ENCODE data around the gene GPR146. TPM values are rescaled to one million over a fixed set of nuclear protein-coding genes. Genes with fewer than 3 reads are reported as not detected.

GPR146 gene
- total RNA-seq, 4 donors from 2014 or later = 13.6 to 27.9 (median 16.3) TPM

- Histone ChIP-seq H3K9me3 (no peaks in the 10 kb centered on the region), H3K4me3 (peak overlapping the region in 1 of 2 donors; percentile 95), H3K36me3 (peaks cover 0 to 37% of the 10 kb centered on the region in 2 donors), H3K27ac (peak overlapping the region in 3 of 4 donors; percentile 95 to 99 (median 98)), H3K27me3 (no peaks in the 10 kb centered on the region), H3K4me1 (peaks cover 0 to 61% (median 9%) of the 10 kb centered on the region in 3 donors)
- ATAC-seq = no peak
- 66 to 85% methylated on average over 3 to 20 of the region's 20 CpGs for WGBS, 2 donors (ENCODE audit: low coverage in 1 of 2)
- TF ChIP-seq, protein P1, sequence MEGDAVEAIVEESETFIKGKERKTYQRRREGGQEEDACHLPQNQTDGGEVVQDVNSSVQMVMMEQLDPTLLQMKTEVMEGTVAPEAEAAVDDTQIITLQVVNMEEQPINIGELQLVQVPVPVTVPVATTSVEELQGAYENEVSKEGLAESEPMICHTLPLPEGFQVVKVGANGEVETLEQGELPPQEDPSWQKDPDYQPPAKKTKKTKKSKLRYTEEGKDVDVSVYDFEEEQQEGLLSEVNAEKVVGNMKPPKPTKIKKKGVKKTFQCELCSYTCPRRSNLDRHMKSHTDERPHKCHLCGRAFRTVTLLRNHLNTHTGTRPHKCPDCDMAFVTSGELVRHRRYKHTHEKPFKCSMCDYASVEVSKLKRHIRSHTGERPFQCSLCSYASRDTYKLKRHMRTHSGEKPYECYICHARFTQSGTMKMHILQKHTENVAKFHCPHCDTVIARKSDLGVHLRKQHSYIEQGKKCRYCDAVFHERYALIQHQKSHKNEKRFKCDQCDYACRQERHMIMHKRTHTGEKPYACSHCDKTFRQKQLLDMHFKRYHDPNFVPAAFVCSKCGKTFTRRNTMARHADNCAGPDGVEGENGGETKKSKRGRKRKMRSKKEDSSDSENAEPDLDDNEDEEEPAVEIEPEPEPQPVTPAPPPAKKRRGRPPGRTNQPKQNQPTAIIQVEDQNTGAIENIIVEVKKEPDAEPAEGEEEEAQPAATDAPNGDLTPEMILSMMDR (IDR thresholded peaks at IDR 0.05) = no peak
- TF ChIP-seq EP300 (IDR thresholded peaks at IDR 0.05) (no peak), POLR2A (IDR thresholded peaks at IDR 0.05) (no peak), POLR2AphosphoS5 (IDR thresholded peaks at IDR 0.05) (no peak)
Observed at GRCh38 chr7:1026721-1027161, 17.6 kb upstream of the GPR146 start.

GRCh38 chr7:1027242-1028043 lies 16.9 kb upstream of the GPR146 start:
- no peaks in the 10 kb centered on the region for H3K27me3 ChIP-seq
- H3K4me3 ChIP-seq = peak overlapping the region; percentile 53 to 95
- no peak for ATAC-seq
- peaks cover 0 to 61% (median 9%) of the 10 kb centered on the region in 3 donors for H3K4me1 ChIP-seq
- H3K27ac ChIP-seq = peak overlapping the region; percentile 61 to 99 (median 96)
- WGBS, 2 donors (ENCODE audit: low coverage in 1 of 2) = 0 to 35% methylated on average over 2 to 10 of the region's 69 CpGs
- TF ChIP-seq POLR2A (IDR thresholded peaks at IDR 0.05) (no peak), EP300 (IDR thresholded peaks at IDR 0.05) (no peak), POLR2AphosphoS5 (IDR thresholded peaks at IDR 0.05) (no peak)
- TF ChIP-seq, protein P1 (IDR thresholded peaks at IDR 0.05) = no peak
- peaks cover 0 to 31% of the 10 kb centered on the region in 2 donors for H3K36me3 ChIP-seq
- H3K9me3 ChIP-seq = no peaks in the 10 kb centered on the region

- TF ChIP-seq EP300 (IDR thresholded peaks at IDR 0.05) = no peak
- TF ChIP-seq, protein P1 (IDR thresholded peaks at IDR 0.05) = no peak
- peak; percentile 51 to 69 for TF ChIP-seq POLR2A (IDR thresholded peaks at IDR 0.05)
- peak; percentile 39 for TF ChIP-seq POLR2AphosphoS5 (IDR thresholded peaks at IDR 0.05)
- peak; percentile 95 for ATAC-seq
- H3K4me1 ChIP-seq = peaks cover 0 to 61% (median 9%) of the 10 kb centered on the region in 3 donors
- H3K27me3 ChIP-seq = no peaks in the 10 kb centered on the region
- H3K36me3 ChIP-seq = peaks cover 0 to 26% of the 10 kb centered on the region in 2 donors
- H3K27ac ChIP-seq = peak overlapping the region; percentile 61 to 99 (median 96)
- peak overlapping the region; percentile 53 to 95 for H3K4me3 ChIP-seq
- no peaks in the 10 kb centered on the region for H3K9me3 ChIP-seq
- WGBS, 2 donors (ENCODE audit: low coverage in 1 of 2) = 0% methylated on average over 2 to 4 of the region's 77 CpGs
Observed at GRCh38 chr7:1028044-1028770, 16.1 kb upstream of the GPR146 start.

DNA sequence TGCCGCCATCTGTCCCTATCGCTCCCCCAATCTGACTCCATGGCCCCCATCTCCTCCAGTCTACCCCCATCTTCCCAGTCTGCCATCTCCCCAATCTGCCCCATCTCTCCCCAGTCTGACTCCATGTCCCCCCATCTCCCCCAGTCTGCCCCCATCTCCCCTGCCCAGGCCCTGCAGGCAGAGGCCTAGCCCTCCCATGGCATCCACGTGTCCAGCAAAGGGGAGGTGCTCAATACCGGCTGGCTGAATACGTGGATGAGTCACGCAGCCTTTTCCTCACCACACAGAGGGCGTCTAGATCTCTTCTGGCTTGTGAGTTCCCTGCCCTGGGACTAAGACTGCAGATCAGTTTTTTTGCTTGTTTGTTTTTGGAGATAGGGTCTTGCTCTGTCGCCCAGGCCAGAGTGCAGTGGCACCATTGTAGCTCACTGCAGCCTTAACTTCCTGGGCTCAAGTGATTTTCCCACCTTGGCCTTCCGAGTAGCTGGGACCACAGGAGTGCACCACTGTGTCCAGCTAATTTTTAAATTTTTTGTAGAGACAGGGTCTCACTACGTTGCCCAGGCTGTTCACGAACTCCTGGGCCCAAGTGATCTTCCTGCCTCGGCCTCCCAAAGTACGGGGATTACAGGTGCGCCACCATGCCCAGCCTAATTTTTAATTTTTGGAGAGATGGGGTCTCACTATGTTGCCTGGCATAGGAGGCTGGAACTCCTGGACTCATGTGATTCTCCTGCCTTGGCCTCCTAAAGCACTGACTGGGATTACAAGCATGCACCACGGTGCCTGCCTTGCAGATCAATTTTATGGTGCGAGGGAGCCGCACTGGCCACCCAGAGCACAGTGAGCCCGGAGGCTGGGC lies 15.3 kb upstream of the GPR146 start:
- peak; percentile 94 for ATAC-seq
- peaks cover 0 to 57% (median 9%) of the 10 kb centered on the region in 3 donors for H3K4me1 ChIP-seq
- TF ChIP-seq, protein P1 (IDR thresholded peaks at IDR 0.05) = no peak
- TF ChIP-seq POLR2A (IDR thresholded peaks at IDR 0.05) (no peak), EP300 (IDR thresholded peaks at IDR 0.05) (no peak), POLR2AphosphoS5 (IDR thresholded peaks at IDR 0.05) (peak; percentile 30)
- H3K4me3 ChIP-seq = peak overlapping the region; percentile 53 to 95
- H3K9me3 ChIP-seq = no peaks in the 10 kb centered on the region
- H3K36me3 ChIP-seq = peaks cover 0 to 26% of the 10 kb centered on the region in 2 donors
- peak overlapping the region; percentile 61 to 99 (median 96) for H3K27ac ChIP-seq
- H3K27me3 ChIP-seq = no peaks in the 10 kb centered on the region
- 32% methylated on average over 11 of the region's 18 CpGs; no CpG with 5 or more reads in 1 of the 2 donors for WGBS, 2 donors (ENCODE audit: low coverage in 1 of 2)
